22Rv1 (cell line): ENCODE results near the gene DBNL.

Experiments used
- ZFX ChIP-seq: fragments of 450-650 bp; IDR thresholded peaks from 2 replicates; pipeline ENCODE4 v1.6.1; 2017; ENCODE audit warnings: antibody characterized with exemption, borderline replicate concordance
- TF ChIP-seq, protein P1 (sequence below): fragments of 450-650 bp; IDR thresholded peaks from 2 replicates; pipeline ENCODE4 v1.5.1; 2017; ENCODE audit warnings: mild to moderate bottlenecking

DNA sequence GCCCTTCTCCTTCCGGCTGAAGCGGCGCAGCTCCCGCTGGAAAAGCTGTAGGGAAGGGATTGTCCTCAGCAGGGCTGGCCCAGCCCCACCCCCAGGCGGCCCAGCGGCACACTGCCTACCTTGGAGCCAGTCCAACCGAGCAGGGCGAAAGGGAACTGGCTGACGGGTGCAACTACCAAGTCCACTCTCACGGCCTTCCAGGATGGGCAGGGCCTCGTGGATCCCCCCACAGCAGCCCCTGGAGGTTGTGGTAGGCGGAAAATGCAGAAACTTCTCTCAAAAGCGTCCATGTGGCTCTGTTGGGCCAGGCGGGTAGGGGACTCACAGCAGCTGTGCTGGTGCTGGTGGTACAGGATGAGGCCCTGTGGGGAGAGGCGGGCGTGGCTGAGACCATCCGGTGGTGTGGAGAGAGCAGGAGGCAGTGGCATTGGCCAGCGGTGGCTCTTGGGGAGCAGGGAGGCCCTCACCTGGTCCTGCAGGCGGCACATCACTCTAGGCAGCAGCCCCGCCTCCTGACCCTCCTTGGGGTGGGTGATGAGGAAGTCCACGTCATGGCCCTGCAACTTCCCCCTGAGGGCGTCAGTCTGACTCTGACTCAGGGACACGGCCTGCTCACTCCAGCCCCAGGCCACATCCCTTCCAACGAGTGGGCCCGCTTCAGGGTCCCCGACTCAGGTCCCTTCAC, 29.3 kb downstream of the DBNL start:
- TF ChIP-seq, protein P1, sequence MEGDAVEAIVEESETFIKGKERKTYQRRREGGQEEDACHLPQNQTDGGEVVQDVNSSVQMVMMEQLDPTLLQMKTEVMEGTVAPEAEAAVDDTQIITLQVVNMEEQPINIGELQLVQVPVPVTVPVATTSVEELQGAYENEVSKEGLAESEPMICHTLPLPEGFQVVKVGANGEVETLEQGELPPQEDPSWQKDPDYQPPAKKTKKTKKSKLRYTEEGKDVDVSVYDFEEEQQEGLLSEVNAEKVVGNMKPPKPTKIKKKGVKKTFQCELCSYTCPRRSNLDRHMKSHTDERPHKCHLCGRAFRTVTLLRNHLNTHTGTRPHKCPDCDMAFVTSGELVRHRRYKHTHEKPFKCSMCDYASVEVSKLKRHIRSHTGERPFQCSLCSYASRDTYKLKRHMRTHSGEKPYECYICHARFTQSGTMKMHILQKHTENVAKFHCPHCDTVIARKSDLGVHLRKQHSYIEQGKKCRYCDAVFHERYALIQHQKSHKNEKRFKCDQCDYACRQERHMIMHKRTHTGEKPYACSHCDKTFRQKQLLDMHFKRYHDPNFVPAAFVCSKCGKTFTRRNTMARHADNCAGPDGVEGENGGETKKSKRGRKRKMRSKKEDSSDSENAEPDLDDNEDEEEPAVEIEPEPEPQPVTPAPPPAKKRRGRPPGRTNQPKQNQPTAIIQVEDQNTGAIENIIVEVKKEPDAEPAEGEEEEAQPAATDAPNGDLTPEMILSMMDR: no peak
- no peak for TF ChIP-seq ZFX
